SHP77 treated with DMSO at 0.1 percent for 48 hours (cell line): Measurements from ENCODE around the gene SLC38A10.
"Not testable (repeated sequence)": the region's sequence is repeated elsewhere in the genome, so short reads cannot be mapped to it uniquely, and the experiment has no call there.

Experiments used
- DNase-seq: peaks from one replicate; lab custom pipeline; 2025; lab: John Stamatoyannopoulos, UW

SLC38A10 gene

DNA sequence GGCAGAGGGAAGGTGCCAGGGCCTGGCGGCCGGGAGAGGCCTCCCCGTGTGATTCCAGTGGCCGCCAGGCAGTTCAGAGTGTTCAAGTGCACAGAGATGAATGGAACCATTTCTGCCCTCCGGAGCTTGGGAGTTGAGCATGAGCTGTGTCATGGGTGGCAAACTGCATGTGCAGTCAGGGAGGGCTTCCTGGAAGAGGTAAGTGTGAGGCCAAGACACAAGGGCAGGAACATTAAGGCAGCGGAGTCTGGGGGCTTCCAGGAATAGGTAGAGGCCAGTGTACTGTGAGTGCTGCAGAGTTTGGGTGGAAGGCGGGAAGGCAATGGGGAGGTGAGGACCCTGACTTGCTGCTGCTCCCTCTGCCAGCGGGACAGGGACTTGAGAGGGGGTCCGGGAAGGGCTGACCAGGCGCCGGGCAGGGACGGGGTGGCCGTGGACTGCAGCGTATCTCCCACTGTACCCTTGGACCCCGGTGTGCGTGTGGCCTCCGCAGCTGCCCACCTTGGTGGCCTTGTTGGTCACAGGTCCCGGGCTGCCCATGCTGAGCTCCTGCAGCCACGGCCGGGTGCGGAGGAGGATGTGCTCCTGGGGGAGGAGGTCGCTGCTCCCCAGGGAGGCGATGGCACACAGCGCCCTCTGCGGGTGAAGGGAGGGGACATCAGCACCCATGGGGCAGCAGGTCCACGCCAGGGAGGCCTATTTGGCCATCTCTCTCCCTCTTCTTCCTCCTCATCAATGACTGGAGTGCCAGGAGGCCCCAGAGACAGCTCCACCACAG, 64.9 kb downstream of the SLC38A10 start:
- no peak for DNase-seq

DNA sequence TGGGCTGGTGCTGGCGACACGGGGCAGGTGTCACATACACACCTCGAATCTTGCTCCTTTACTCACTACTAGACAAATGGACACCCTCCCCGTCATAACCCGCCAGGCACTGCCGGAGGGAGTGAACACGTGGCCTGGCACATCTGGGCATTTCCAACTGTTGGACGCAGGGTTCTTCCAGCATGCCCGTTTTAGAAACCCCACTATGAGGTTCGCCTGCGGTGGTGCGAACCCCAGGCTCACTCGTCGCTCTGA, 65.5 kb downstream of the SLC38A10 start:
- no peak for DNase-seq

GRCh38 chr17:81228834-81229665, 66.1 kb downstream of the SLC38A10 start:
- DNase-seq: no peak

GRCh38 chr17:81228420-81228819, 66.7 kb downstream of the SLC38A10 start:
- DNase-seq: no peak

GRCh38 chr17:81227630-81228029, 67.5 kb downstream of the SLC38A10 start:
- not testable (repeated sequence) for DNase-seq

GRCh38 chr17:81223762-81224130, 71.4 kb downstream of the SLC38A10 start:
- peak; percentile 50 for DNase-seq

- DNase-seq: peak; percentile 96
Measured at GRCh38 chr17:81222906-81223761, 72.0 kb downstream of the SLC38A10 start, which contains the start of gene CEP131. TSS of gene CEP131 (minus strand) at chr17:81222965. CDS start at chr17:81220056, 2,909 bp downstream.

DNA sequence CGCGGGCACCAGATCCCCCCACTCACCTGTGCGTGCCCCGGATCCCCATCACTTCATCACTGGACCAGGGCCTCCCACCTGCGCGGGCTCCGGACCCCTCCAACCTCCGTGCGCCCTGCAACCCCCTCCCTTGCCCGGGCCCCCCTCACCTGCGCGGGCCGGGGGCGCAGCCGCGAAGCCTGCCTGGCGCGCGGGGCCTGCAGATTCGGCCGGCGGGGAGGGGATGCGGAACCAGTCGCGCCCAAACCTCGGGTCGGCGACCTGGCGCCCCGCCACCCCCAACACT, 72.5 kb downstream of the SLC38A10 start:
- DNase-seq: no peak

DNA sequence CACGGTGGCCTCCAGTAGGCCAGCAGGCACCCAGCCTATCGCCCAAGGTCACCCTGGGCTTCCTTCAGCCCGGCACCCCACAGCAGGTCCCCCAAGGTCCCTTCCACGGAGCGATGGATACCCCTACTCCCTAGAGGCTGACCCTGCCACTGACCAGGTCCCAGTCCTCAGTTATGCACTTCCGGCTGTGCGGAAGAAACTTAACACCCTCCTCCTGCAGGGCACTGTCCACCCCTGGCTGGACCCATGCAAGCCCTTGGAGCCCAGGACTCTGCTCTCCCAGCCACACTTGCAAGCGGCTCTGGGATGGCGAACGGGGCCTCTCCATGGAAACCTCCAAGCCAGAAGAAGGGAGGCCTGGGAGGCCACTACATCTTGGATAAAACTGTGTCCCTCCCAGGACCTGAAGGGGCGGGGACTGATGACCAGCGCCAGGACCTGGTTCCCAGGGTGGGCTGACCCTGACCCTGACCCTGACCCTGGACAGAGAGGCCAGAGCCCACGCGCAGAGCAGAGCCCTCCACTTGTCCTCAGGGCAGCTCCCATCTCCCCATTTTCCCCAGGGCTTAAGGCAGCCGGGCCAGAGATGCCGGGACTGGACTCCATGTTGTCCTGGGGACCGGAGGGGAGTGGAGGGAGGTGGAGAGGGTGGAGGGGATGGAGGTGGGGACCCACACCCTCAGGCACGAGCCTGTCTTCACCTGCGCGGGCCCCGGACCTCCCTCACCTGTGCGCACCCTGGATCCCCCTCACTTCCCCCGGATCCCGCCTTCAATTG, 73.1 kb downstream of the SLC38A10 start:
- DNase-seq: no peak

DNA sequence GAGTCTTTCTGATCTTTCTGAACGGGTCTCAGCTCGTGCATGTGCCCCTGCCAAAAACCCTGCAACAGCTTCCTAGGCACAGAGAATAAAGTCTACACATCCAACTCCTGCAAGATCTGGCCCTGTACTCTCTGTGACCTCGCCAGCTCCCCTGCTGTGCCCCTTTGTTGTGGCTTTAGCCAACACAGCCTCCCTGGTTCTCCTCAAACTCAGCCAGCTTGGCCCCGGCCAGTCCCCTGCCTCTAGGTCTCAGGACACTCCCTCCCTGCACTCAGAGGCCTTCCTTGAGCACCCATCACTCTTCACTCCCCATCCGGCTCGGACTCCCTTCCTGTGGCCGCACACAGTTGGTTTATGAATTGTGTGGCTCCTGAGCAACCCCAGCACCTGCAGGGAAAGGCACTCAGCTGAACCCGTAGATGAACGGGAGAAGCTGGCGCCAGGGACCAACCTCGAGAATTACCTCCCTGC, 73.7 kb downstream of the SLC38A10 start:
- no peak for DNase-seq

GRCh38 chr17:81219476-81220180, 75.5 kb downstream of the SLC38A10 start:
- DNase-seq: no peak

- no peak for DNase-seq
Measured at GRCh38 chr17:81218991-81219390, 76.1 kb downstream of the SLC38A10 start.

DNA sequence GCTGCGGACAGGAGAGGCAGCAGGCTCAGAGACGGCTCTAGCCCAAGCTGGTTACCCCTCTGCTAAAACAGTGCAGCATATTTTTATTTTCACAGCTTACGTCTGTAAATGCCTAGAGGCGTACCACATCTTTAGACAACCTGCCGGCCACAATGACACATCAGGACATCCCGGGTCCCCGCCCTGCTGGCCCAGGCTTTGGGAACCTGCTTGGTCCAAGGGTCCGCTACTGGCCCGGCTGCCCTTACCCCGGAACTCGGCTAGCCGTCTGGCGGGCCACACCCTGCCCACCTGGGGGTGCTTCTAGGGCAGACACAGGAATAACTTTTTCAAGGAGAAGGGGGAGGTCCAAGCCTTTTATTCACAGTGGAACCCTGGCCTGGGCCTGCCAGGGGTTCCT, 76.6 kb downstream of the SLC38A10 start:
- DNase-seq: no peak

GRCh38 chr17:81217491-81217890, 77.6 kb downstream of the SLC38A10 start:
- DNase-seq: no peak

GRCh38 chr17:81213978-81214377, 81.1 kb downstream of the SLC38A10 start:
- no peak for DNase-seq

- DNase-seq: no peak
Measured at GRCh38 chr17:81212365-81212764, 82.7 kb downstream of the SLC38A10 start.

- no peak for DNase-seq
Measured at GRCh38 chr17:81210868-81211267, 84.2 kb downstream of the SLC38A10 start.

DNA sequence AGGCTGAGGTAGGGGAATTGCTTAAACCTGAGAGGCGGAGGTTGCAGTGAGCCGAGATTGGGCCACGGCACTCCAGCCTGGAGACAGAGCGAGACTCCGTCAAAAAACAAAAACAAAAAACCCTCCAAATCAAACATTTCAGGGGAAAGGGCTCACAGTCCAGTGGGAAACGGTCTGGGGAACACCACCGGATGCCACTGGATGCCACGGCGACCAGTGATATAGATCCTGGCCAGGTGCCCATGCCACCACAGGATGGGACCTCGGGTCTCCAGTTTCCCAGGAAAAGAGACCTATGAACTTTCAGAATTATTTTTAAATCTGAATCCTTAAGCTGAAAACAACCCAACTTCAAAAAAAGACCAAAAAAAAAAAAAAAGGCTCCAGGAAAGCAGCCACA, 84.6 kb downstream of the SLC38A10 start:
- no peak for DNase-seq

DNA sequence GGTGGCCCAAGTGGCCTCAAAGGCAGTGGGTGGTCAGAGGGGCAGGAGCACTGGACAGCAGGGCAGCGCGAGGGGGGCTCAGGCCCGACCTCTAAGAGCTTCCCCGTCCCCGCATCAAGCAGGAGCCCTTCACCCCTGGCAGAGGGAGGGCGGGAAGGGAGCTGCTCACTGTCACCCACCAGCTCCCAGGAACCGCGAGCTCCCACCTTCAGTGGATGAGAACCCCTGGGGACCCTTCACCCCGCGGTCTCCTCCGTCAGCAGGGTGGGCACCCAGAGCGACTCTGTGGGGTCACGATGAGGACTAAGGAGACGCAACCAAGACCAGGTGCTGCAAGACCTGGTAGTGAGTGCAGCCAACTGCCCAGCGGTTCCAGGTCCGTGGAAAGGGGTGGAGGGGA, 86.0 kb downstream of the SLC38A10 start:
- no peak for DNase-seq

GRCh38 chr17:81208651-81209050, 86.5 kb downstream of the SLC38A10 start:
- no peak for DNase-seq
